ENCODE data around the gene HOOK2.
A peak's percentile ranks its signal among the peaks of the same experiment; 100 is the strongest.
"Not testable (repeated sequence)": the region's sequence is repeated elsewhere in the genome, so short reads cannot be mapped to it uniquely, and the experiment has no call there.

The HOOK2 gene

DNA sequence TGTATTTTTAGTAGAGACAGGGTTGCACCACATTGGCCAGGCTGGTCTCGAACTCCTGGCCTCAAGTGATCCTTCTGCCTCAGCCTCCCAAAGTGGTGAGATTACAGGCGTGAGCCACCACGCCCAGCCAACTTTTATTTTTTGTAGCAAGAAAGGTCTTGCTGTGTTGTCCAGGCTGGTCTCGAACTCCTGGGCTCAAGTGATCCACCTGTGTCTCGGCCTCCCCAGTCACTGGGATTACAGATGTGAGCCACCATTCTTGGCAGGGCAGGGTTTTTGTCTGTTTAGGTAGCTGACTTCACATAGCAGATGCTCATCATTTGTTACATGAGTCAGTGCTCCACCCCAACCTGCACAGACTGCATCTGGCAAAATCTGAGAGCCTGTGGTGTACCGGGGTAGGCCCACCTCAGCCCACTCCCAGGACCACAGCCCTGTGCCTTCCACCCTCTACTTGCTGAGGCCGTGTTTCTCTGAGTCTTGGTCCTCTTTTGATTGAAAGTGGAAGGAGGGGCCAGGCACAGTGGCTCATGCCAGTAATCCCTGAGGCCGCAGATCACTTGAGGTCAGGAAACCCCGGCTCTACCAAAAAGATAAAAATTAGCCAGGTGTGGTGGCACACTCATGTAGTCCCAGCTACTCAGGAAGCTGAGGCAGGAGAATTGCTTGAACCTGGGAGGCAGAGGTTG, 47.5 kb downstream of the HOOK2 start:
- no peak for DNase-seq (ENCODE audit: low spot score)
- TF ChIP-seq, protein P1, sequence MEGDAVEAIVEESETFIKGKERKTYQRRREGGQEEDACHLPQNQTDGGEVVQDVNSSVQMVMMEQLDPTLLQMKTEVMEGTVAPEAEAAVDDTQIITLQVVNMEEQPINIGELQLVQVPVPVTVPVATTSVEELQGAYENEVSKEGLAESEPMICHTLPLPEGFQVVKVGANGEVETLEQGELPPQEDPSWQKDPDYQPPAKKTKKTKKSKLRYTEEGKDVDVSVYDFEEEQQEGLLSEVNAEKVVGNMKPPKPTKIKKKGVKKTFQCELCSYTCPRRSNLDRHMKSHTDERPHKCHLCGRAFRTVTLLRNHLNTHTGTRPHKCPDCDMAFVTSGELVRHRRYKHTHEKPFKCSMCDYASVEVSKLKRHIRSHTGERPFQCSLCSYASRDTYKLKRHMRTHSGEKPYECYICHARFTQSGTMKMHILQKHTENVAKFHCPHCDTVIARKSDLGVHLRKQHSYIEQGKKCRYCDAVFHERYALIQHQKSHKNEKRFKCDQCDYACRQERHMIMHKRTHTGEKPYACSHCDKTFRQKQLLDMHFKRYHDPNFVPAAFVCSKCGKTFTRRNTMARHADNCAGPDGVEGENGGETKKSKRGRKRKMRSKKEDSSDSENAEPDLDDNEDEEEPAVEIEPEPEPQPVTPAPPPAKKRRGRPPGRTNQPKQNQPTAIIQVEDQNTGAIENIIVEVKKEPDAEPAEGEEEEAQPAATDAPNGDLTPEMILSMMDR (IDR thresholded peaks at IDR 0.05; ENCODE audit: extremely low read depth, missing control alignments), result no peak

DNA sequence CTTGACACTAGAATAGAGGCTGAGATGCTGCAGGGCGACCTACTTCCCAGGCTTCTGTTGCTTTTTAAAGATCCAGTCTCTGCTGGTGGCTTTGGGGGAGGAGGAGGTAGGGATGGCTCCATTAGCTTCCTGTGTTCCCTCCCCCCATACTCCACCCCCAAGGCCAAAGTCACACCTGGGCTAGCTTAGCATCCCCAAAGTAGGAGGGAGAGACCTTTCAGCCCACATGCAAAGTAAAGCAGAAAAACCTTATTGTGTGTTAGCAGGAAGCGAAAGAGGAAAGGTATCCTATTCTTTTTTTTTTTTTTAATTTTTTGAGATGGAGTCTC, 48.4 kb downstream of the HOOK2 start:
- DNase-seq (ENCODE audit: low spot score), result no peak
- TF ChIP-seq, protein P1 (IDR thresholded peaks at IDR 0.05; ENCODE audit: extremely low read depth, missing control alignments), result no peak

DNA sequence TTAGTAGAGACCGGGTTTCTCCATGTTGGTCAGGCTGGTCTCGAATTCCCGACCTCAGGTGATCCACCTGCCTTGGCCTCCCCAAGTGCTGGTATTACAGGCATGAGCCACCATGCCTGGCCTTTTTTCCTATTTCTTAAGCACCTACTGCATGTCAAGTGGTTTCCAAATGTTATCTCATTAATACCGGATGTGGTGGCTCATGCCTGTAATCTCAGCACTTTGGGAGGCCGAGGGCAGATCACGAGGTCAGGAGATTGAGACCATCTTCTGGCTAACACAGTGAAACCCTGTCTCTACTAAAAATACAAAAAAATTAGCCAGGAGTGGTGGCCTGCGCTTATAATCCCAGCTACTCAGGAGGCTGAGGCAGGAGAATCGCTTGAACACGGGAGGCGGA, 49.7 kb downstream of the HOOK2 start:
- not testable (repeated sequence) for DNase-seq (ENCODE audit: low spot score)

DNA sequence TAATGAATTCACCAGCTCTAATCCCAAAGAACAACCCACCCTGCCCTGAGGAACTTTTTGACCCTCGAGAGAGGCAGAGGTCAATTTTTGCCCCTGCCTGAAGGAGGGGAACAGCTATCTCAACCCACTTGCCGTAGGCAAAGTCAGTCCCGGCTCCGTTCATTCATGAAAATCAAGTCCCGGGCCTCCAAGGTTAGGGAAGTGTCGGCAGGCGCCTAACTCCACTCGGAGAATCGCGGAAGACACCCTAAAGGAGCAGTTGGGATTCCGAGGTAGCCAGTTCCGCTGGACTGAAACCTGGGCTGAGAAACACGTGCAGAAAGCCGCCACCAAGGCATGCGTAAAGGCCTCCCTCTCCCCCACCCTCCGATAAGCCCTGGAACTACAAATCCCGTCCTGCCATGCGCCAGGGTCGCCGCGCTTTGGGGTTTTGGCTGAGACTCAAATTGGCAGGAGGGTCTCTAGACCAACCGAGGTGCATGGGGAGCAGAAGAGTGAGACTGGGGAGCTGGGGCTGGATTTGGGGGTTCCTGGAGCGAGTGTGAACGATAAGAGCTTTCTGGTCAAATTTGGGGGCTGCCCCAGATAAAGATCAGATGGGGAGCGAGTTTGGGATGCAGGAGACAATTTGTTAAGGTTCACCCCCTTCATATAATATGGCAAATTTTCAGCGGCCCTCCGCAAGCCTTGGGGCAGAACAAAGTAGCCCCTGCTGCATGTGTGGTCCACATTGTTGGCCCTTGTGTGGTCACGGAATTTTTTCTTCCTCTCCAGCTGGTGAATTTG, 51.5 kb downstream of the HOOK2 start, which contains the start of gene TNPO2:
Gene TNPO2 (minus strand): TSS at position 292 of the 786 bp plus-strand sequence. CDS start 2,955 bp downstream, outside the sequence.
- peak; percentile 86 for DNase-seq (ENCODE audit: low spot score)
- TF ChIP-seq, protein P1 (IDR thresholded peaks at IDR 0.05; ENCODE audit: extremely low read depth, missing control alignments), result no peak

DNA sequence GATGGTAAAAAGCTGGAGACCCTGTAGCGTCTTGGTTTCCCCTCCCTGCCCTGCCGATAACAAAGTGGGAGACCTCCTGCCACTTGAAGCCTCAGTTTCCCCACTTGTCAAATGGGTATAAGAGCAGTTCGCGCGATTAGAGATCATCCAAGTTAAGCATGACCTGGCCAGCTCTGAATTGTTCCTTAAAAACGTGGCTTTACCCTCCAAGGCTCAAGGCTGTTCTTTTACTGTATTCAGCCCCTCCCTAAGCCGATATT, 52.0 kb downstream of the HOOK2 start:
- no peak for DNase-seq (ENCODE audit: low spot score)
- TF ChIP-seq, protein P1 (IDR thresholded peaks at IDR 0.05; ENCODE audit: extremely low read depth, missing control alignments), result no peak

DNA sequence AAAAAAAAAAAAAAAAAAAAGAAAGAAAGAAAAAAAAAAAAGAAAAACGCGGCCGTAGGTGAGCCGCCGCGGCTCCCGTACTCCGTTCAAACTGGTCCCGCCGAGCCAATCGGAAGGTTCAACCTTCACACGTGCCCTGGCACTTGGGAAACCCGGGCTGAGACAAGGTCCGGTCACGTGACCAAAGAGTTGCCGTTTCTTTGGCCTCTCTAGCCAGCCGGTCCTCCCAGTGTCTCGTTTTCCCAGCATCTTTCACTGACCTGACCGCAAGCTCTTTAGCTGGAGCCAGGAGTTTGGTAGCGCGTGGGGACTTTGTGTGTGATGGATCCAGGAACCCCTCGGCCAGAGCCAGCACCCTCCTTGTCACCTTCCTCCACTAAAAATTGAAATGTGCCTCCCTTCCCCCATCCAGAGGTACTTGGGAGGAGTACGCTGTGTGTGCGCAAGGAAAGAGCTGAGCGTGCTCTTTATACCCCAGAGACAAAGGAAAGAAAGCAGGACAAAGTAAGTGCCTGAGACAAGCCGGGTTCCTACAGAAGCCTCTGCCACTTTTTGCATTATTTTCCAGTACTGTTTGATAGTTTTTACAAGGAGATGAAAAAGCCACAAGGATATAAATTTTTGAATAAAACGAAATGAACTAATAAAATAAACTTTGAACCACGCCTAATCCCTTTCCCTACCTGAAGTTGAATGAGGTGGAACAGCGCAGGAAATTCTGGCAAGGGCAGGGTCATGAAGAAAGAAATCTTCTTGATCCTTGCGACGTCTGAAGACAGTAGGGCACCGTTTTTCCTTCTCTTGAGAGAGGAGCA, 52.6 kb downstream of the HOOK2 start:
- TF ChIP-seq, protein P1 (IDR thresholded peaks at IDR 0.05; ENCODE audit: extremely low read depth, missing control alignments), result no peak
- peak; percentile 99 for DNase-seq (ENCODE audit: low spot score)

DNA sequence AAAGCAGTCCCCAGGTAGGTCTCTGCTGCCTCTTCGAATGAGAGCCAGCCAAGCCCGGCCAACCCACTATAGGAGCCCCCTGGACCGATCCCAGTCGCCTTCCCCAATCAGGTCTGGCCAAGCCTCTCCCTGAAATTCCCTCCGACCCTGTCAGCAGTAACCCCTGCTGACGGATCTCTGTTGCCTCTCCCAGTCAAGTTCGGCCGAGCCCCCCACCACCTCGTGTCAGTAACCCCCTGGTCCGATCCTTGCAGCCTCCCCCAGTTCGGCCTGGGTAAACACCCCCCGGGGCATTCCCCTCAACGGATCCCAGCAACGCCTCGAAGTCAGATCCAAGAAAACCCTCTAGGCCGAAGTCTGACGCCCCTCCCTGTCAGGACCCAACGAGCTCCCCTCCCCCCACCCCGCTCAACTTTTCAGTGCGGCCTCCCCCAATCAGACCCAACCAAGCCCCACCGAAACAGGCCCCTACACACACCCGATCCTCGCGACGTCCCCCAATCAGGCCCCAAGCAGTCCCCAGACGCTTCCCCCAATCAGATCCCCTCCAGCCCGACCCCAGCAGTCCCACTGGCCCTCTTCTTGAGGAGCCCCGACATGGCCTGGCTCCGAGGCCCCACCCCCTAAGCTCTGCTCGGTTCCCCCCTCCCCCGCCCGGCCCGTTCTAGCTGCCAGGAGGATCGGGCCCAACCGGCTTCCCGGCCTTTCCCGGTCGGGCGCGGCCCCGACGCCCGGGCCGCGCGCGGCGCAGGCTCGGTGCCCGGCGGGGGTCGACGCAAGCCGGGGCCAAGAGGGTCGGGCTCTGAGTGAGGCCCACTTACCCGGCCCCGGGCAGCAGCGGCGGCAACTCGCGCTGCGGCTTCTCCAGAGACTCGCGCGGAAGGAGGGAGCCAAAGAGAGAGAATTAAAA, 53.4 kb downstream of the HOOK2 start:
- DNase-seq (ENCODE audit: low spot score), result peak; percentile 89
- TF ChIP-seq, protein P1 (IDR thresholded peaks at IDR 0.05; ENCODE audit: extremely low read depth, missing control alignments), result no peak

All from GM20000 (cell line).